ENCODE data around the gene MEX3D.

GRCh38 chr19:1609103-1609396 is 40.9 kb upstream of the MEX3D start:
- TF ChIP-seq SIN3A (IDR thresholded peaks at IDR 0.05; ENCODE audit: borderline replicate concordance, insufficient read depth, low read length): no peak
- no peak for TF ChIP-seq TAF1 (IDR thresholded peaks at IDR 0.05; ENCODE audit: borderline replicate concordance, insufficient read depth, low read length)
- TF ChIP-seq POLR2AphosphoS5 (IDR thresholded peaks at IDR 0.05; ENCODE audit: low read depth, low read length): no peak; the same call in 1 of the 2 replicates
- TF ChIP-seq FOXP2 (optimal IDR thresholded peaks at IDR 0.05; ENCODE audit: borderline replicate concordance, extremely low read depth, extremely low read length, insufficient read depth): no peak
- TF ChIP-seq REST (IDR thresholded peaks at IDR 0.05; ENCODE audit: insufficient read depth in 1 of 2, low read depth in 2 of 2, low read length in 2 of 2): no peak

Data from PFSK-1 (cell line).